ENCODE measurements around the gene ATP11A.
"Not testable (repeated sequence)": the region's sequence is repeated elsewhere in the genome, so short reads cannot be mapped to it uniquely, and the experiment has no call there.

Gene ATP11A

DNA sequence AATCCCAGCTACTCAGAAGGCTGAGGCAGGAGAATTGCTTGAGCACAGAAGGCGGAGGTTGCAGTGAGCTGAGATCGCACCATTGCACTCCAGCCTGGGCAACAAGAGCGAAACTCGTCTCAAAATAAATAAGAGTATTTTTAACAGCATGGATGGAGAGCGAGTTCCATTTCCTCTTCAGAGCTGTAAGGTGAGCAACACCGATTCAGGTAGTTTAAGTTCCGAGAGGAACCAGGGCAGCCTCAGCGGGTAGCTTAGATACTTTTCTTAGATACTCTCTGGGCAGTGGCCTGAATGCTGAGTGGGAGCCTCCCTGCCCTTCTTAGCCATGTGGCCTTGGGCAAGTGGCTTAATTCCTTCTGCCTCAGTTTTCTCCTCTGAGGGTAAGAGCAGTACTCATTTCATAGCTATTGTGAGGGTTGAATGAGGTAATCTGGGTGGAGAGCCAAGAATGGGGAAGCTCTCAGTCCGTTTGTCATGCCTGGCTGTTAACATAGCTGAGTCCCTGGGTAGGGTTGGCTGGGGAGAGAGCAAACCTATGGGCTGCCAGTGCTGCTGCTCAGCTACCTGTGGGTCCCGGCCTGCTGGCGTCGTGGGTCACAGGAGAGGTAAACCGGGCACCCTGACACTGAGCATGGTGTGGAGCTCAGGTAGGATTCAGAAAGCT is 4.1 kb downstream of the ATP11A start:
- no peak for FAIRE-seq

DNA sequence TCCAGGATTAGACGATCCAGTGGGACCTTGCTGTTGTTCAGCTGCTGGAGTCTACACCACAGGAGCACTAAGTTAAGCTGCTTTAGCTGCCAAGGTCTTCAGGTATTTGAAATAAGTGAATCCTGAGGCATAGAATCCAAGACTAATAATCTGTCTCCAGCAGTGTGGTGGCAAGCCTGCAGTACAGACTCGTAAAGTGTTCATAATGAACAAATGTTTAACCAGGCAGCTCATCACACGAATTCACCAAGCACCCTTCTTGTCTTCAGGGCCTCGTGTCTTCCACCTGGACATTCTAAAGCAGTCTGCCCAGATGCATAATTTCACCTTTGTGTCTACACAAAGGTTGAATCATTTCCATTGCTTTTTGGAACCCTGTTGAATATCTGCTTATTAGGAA is 5.3 kb downstream of the ATP11A start:
- FAIRE-seq: no peak

DNA sequence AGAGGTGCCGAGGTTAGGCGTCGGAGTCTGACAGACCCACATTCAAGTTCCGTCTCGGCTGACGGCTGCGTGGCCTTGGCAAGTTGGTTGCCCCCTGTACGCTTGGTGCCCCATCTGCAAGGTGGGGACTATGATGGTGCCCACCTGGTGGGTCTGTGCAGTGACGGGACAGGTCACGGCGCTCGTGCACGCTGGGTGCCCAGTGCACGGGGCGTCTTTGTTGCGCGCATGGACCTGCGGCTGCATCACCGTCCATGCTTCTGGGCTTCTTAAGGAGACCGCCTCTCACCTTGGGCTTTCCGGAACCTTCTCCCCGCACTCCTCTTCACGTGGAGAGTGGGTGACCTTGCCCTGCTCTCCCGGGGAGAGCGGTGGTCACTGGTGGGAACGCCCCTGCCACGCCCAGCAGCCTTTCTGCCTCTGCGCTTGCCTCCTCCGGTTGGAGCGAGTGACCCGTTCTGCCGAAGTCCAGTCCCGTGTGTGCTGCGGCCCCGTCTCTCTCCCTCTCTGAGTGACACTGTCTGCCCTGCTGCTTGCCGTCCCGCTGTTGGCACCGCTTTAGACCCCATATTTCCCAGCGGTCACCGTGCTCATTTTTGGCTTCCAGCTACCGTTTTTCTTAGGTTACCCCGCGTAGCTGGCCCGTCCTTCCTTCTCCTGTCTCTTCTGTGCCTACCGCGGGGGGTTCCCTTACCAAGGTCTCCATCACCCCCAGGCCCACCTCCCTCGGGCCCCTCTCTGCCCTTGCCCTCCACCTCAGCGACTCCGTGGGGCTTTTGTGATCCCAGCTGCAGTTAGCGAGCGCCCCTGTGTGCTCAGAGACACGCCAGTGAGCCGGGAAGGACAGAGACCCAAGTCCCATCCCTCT is 6.4 kb downstream of the ATP11A start:
- FAIRE-seq: no peak

DNA sequence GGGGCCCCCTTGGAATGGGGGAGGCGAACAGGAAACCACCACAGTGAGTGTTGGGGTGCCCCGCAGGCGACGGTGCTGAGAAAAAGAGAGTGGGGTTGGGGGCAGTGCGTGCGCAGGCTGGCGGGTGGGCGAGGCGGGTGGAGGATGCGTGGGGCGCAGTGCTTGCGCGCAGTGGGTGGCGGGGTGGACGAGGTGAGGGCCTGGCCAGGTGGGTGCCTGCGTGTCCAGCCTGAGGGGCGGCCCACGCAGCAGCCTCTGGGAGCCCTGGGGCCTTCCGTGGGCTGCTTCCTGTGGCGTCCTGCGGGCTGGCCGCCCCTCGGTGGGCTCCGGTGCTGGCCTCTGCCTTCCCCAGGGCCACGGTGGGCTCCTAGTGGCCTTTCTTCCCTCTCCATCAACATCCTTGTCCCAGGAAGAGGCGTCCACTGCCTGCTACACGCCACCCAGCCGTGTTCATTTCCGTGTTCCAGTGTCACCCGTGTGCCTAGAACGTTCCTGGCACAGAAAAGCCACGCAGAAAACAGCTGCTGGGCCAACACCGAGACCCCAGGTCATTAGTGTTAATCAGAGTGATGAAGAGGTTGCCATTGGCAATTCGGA is 7.1 kb downstream of the ATP11A start:
- FAIRE-seq: no peak

DNA sequence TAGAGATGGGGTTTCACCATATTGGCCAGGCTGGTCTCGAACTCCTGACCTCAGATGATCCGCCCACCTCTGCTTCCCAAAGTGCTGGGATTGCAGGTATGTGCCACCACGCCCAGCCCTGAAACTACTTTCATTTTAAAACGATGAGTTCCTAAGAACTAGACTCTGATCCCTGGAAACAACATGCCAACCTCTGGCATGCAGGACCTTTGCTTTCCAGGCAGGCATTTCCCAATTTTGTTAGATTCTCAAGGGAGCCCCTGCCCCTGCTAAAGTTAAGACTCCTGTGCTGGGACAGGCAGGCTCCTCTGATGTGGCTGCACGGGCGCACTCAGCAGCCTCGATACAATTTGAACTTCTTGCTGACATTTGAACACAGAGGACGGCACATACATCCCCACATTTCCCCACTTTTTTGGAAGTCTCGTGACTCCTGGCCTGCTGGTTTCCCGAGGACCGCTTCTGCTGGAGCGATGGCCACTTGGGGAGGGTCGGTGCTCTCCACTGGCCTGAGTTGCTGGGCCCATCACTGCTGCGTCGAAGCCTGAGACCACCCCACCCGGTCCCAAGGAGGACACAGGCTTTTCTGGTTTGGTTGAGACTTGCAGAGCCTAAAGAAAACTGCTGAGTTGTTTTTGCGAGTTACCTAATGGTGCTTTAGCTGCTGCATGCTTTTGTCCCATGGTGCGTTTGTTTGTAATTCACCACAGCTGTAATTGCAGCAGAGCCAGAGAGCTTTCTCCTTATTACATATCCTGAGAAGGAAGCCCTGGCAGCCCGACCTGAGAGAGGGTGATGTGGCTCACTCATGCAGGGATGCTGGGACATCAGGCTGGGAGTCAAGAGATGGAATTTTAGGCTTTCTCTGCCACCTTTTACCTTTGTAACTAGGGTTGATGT is 8.2 kb downstream of the ATP11A start:
- FAIRE-seq: no peak

DNA sequence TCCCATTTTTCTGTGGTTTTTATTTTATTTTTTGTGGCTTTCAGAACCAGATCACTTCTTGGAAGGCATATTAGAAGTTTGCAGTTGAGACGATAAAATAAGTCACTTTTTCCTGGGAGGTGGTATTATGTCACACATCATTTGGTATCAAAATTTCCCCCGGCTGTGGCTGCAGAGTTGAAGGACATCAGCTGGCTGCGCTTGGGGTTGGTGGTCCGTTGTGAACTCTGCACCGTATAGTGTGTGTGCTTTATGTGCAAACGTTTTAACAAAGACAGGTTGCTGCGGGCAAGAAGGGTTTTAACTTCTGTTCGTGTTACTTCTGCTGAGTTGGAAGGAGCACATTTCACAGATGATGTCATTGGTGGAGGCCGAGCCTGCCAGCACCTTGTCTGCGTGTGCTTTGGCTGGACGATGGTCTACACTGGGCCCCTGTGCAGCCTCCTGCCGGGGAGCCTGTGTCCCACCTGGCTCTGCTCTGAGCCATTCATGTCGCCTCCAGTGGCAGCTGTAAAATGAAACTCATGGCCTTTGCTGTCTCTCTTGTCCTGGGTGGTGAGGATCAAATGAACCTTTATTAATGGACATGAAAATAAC is 9.6 kb downstream of the ATP11A start:
- FAIRE-seq: no peak

DNA sequence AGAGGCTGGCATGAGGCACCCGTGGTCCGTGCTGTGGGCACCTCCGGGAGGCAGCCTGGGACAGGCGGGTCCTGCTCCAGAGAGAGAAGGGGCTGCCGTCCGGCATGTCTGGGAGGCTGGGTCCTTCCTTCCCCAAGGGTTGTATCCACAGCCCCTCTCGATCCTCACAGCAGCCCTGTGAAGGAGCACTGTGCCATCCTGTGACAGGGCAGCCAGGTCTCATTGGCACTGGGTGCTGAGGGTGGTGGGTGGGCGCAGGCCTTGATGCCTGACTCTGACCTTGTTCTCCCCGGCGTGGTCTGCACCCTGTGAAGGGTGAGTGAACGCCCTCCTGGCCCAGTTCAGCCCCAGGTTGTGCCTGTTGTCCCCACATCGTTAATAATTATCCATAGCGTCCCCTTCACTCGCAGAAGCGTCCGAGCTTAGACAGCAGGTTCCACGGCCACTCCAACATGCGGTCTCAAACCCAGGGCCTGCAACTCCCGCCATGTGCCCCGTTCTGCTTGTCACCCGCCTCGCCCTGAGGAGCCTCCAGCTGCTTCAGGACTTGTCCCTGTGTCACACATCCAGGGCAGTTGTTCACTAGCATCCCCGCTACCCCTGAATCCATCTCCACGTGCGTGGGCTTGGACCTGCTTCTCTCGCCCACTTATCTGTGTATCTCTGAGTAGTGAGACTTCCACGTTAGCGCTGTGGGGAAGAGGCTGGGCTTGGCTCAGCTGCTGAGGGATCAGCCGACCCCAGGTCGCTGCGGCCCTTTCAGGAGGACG is 10.6 kb downstream of the ATP11A start:
- FAIRE-seq: no peak

DNA sequence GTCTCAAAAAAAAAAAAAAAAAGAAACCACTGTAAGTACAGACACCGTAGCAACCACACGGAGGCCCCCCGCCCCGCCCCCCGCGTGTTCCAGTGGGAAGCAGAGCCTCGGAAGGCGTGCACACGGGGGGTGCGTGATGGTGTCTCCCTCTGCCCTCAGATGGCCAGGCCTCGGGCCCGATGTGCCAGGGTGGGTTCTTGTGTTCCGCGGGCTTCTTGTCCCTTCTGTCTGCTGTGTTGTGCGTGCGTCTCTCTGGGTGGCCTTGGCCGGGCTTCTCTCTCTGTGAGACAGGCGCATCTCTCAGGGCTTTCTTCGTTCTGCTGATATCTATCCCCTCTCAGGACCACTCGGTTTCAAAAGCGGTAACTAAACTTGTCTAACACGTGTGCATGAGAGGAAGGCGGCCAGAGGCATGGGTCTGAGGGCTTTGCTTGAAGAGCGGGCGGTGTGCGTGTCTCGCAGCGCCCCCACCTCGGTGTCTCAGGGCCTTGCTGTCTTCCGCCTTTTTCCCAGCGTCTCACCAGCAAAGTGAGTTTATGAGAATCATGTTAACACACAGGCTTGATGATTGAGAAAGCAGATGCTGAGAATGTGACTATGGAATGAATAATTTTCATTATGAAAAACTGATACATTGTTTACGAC is 12.6 kb downstream of the ATP11A start:
- no peak for FAIRE-seq

DNA sequence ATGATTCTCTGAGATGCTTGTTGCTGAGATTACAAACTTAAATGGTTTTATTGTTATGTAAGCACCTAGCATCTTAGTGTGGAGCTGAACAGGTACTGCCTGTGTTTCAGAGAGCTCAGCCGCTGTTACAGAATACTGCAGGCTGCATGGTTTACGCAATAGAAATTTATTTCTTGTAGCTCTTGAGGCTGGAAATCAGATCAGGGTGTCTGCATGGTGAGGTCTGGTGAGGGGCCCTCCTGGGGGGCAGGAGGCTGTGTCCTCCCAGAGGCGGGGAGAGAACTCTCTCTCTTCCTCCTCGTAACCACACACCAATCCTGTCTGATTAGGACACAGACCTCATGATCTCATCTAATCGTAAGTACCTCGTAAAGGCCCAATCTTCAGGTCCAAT is 13.1 kb downstream of the ATP11A start:
- no peak for FAIRE-seq

DNA sequence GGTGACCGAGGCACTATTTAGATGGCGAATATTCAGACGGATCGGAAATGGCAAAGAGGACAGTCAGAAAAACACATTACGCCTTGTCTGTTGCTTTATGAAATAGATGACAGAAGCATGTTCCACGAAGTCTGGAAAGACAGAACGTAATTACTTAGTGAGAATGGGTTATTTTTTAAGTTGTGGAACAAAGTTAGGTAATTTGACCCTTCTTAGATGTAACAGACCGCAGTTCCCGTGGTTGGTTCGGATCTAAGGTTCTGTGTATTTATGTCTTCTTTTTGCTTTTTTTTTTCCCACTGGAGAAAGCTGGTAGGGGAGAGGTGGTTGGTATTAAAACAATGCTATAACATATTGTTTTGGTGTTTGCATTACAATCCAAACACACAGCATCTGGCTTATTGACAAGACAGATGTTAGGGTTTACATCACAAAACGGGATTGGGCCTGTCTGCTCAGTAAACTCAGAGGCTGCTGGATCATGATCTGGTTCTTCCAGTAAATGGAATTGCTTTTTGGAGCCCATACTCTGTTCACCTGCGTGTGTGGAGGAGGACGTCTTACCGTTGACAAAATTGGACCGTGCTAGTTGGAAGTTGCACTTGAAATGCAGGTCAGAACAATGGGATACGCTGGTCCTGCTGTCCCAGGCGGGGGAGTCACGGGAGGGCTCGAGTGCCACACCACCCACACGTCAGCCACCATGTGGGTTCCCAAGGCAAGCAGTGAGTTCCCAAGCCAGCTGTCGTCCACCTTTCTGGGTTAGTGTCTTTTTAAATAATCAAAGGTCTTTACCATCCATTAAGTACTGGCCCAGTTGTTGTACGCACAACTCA is 13.8 kb downstream of the ATP11A start:
- no peak for FAIRE-seq

DNA sequence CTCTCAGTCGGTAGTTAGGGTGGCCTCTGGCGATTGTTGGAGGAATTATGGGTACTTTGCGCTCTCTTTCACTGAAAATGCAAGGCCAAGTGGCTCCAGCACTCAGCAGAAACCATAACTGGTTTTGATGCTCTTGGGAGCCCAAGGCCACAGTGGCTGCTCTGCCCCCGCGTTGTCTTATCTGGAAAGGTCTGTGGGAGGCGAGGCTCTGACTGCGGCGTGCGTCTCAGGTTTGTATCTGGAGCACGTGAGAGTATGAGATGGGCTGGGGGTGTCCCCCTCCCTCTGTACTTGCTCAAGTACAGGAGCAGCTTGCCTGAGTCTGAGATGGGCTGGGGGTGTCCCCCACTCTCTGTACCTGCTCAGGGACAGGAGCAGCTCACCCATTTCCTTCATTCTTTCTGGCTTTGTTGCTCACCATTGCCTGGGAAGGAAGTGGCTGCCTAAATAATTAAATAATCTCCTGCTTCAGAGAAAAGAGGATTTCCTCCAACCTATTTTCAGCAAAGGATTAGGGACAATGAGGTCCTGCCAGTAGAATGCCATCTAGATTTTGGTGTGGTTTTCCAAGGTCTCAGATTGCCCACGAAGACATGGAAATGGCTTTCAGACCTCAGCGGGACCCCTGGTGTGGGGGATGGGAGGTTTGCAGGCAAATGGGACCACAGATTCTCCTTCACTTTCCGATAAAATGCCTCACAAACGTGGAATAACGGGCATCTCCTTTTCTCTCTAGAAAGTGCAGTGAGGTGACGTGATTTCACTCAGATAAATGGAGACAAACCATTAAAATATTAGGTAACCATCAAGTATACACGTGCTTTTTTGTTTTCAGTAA is 14.7 kb downstream of the ATP11A start:
- no peak for FAIRE-seq

DNA sequence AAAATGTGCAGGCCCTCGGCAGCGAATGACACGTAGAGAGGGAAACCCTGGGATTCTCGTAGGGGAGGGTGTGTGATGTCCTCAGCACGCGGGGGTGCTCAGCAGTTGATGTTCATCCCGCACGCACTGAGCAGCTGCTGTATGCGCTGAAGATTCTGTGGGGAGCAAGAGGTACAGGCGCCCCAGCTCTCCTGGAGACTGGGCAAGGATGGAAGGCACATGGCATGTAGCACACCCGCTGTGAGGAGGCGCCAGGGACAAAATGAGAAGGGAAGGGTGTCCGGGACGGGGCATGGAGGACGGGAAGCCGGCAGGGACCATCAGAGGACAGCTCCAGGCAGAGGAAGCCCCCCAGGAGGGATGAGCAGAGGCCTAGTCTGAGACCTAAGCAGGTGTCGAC is 15.4 kb downstream of the ATP11A start:
- no peak for FAIRE-seq

DNA sequence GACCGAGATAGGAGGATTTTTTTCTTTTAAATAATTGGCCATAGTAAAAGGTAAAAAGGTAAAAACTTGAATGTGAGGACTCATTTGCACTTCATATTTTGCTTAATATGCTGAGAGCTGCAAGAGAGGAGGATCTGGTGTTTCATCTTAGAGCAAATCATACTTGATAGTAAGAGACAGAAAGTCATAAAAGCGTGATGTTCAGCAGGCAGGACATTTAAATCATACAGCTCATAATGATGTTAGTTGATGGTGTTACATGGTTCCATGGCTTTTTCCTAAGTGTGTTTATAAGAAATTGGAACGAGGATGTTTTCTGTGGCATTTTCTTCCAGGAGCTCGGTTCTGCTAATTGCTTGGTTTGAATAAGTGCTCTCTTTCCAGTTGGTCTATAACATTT is 16.3 kb downstream of the ATP11A start:
- FAIRE-seq: no peak

DNA sequence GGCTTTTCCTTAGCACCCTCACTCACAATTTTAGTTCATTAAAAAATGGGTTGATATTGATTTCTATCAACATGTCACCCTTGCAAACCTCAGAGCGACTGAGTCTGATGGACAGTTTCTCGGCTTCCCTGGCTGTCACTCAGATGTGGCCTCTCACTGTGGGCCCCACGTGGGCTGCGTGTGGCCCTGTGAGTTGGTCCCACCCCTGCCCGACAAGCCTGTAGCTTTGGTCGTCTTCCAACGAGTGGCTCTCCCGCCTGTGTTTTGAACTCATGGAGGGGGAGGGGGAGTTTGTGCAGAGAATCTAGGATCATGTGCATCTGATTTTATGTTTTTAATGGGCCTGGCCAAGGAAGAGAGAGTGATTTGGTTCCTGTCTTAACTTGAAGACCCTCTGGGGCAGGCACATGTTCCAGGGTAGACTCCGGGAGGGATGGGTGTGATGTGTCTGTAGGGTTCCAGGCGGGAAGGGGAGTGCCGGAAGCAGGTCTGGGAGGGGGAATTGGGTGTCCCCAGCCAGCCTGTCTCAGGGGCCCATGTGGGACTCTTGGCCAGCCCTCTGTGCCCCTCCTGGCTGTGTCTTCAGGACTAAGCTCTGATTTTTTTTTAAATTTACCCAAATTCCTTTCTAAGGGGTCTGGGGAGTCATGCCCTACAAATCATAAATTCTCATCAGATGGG is 18.9 kb downstream of the ATP11A start:
- FAIRE-seq: no peak

DNA sequence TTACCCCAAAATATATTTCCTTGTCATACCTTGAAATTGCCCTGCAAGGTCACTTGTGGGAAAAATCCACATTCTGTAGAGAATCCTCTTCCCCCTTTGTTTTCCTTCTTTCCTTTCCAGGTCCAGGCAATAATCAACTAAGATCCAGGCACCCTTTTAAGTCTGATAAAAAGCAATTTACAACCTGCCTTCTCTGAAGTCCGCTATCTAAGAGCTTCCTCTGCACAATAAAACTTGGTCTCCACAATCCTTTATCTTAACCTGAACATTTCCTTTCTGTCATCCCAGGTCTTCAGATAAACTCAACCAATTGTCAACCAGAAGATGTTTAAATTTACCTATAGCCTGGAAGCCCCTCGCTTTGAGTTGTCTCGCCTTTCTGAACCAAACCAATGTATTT is 19.5 kb downstream of the ATP11A start:
- FAIRE-seq: not testable (repeated sequence)

DNA sequence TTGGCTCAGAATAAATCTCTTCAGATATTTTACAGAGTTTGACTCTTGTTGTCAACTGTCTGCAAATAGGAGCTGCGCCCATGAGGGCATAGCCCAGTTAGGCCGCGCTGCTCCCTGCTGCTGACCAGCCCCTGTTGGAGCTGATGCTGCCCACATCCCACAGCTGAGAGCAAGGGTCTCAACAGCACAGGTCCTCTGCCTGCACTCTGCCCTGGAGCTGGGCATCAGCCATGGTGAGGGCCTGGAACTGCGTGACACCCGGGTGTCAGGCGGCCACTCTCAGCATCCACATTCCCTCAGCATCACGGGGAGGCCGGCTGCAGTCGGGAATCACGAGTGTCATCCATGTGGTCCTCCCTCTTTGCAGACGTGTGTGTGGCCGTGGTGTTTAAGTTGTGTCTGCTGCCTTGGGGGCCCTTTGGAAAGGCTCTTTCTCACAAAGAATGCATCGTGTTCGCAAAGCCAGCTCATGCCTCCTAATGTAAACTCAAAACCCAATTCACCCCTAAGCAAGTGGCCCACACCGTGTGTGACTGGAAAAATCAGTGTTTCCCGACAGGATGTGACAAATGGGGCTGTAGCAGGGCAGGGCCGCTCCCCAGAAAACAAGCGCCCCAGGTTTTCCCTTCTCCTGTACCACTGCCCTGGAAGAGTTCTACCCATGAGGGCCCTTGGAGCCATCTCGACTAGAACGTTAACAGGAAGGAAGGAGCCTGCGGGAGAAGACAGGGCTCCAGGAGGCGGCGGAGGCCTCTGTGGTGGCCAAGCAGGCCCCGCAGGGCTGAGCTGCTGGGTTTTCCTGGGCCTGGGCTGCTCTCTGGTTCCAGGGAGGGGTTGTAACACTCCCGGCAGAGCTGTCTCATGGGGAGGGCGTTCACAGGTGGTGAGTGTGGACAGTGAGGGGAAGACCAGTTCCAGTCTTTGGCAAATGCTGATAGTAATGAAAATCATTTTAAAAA is 20.3 kb downstream of the ATP11A start:
- no peak for FAIRE-seq

DNA sequence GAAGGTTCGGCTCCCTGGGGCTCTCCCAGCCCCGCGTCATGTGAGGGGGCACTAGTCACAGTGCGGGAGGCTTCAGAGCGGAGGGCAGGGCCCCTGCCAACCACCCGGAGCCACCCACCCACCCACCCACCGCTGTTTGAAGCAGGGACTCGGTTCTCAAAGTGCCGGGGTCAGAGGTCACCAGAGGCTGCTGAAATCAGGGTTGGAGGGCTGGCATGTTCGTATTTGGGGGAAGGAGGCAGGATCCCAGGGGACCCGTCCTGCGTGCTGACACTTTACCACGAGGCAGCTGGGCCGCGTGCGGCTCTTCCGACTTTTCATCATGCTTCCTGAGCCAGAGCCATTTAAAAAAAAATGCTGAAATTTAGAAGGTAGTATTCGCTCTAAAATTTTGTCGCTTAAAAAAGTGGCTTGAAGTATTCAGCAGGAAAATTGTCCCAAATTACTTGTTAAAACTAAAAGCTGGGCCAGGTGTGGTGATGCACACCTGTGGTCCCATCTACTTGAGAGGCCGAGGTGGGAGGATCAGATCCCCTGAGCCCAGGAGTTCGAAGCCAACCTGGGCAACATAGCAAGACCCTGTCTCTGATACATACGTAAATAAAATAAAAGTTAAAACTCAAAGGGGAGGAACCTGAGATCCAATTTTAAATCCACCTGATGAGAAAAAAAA is 21.2 kb downstream of the ATP11A start:
- FAIRE-seq: no peak
